ENCODE results near the gene SMYD3.

DNA sequence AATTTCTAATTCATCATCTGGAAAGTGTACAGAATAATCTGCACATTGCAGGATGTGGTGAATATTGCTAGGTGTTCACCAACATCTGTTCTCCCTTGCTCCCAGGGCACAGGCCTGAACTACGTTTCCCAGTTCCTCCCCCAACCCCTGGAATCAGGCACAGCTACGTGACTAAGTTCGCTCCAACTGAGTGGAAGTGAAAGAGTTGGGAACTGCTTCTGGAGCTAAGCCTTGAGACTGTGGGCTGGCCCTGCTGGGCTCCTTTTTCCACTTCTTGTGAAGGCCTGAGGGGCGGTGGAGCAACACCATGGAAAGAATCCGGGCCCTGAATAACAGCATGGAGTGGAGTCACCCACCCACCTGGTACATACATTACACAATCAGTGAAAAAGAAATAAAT is 534.6 kb downstream of the SMYD3 start:
- TF ChIP-seq, protein P1, sequence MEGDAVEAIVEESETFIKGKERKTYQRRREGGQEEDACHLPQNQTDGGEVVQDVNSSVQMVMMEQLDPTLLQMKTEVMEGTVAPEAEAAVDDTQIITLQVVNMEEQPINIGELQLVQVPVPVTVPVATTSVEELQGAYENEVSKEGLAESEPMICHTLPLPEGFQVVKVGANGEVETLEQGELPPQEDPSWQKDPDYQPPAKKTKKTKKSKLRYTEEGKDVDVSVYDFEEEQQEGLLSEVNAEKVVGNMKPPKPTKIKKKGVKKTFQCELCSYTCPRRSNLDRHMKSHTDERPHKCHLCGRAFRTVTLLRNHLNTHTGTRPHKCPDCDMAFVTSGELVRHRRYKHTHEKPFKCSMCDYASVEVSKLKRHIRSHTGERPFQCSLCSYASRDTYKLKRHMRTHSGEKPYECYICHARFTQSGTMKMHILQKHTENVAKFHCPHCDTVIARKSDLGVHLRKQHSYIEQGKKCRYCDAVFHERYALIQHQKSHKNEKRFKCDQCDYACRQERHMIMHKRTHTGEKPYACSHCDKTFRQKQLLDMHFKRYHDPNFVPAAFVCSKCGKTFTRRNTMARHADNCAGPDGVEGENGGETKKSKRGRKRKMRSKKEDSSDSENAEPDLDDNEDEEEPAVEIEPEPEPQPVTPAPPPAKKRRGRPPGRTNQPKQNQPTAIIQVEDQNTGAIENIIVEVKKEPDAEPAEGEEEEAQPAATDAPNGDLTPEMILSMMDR (IDR thresholded peaks at IDR 0.05), result no peak
- TF ChIP-seq POLR2AphosphoS5 (IDR thresholded peaks at IDR 0.05; ENCODE audit: low read depth, low read length) (no peak), SIN3A (IDR thresholded peaks at IDR 0.05; ENCODE audit: borderline replicate concordance, insufficient read depth, low read depth, low read length) (no peak)
- TF ChIP-seq, protein P2, sequence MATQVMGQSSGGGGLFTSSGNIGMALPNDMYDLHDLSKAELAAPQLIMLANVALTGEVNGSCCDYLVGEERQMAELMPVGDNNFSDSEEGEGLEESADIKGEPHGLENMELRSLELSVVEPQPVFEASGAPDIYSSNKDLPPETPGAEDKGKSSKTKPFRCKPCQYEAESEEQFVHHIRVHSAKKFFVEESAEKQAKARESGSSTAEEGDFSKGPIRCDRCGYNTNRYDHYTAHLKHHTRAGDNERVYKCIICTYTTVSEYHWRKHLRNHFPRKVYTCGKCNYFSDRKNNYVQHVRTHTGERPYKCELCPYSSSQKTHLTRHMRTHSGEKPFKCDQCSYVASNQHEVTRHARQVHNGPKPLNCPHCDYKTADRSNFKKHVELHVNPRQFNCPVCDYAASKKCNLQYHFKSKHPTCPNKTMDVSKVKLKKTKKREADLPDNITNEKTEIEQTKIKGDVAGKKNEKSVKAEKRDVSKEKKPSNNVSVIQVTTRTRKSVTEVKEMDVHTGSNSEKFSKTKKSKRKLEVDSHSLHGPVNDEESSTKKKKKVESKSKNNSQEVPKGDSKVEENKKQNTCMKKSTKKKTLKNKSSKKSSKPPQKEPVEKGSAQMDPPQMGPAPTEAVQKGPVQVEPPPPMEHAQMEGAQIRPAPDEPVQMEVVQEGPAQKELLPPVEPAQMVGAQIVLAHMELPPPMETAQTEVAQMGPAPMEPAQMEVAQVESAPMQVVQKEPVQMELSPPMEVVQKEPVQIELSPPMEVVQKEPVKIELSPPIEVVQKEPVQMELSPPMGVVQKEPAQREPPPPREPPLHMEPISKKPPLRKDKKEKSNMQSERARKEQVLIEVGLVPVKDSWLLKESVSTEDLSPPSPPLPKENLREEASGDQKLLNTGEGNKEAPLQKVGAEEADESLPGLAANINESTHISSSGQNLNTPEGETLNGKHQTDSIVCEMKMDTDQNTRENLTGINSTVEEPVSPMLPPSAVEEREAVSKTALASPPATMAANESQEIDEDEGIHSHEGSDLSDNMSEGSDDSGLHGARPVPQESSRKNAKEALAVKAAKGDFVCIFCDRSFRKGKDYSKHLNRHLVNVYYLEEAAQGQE (IDR thresholded peaks at IDR 0.05; ENCODE audit: insufficient read depth in 1 of 2, low read depth in 2 of 2, low read length in 1 of 2), result no peak

All from Panc1 (cell line).